ENCODE results near the gene SENP8. TPM values are rescaled to one million over a fixed set of nuclear protein-coding genes. Genes with fewer than 3 reads are reported as not detected.

The SENP8 gene
- total and polyA plus RNA-seq, 2 of the 13 experiments (the other 11 are each of a cell fraction or from before 2014, with no cell fraction given): 2.7 to 3.0 TPM

DNA sequence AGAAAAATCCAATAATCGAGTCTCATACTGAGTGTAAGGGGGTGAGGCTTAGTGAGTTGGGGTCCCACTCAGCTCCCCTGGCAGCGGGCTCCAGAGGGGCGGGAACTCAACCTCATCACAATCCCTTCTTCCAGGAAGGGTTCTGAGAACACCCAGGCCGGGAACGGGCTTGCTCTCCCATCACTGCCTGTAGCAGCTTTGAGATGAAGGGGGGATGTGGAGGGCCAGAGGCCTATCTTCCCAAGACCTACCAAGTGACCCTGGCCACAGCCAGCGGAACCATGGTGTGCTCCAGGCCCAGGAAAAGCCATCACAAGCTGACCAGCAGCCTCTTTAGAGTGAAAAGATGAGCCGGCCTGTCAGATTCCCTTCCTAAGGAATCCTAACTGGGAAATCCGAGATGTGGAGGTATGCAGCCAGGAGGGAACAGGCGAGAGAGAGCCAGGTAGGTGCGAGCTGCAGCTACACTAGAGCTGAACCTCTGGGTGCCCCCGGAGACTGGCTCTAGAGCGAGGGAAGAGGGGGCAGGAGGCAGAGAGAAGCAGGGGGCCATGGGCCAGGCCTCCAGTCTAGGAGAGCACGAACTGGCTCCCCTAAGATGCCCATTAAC is 60.9 kb downstream of the SENP8 start:
- FAIRE-seq (no peak), DNase-seq (ENCODE audit: low spot score) (no peak), ATAC-seq (no peak)
- 72% methylated on average over 13 of the region's 13 CpGs for WGBS (ENCODE audit: low lambda C conversion rate)
- no peaks in the 10 kb centered on the region for H3K36me3 ChIP-seq (replicated peaks in 1 of 2; ENCODE audit: control insufficient read depth in 1 of 2, insufficient read depth in 2 of 2, low read length in 2 of 2)
- H3K4me3 ChIP-seq (replicated peaks in 1 of 3; ENCODE audit: insufficient read depth in 1 of 3, low read depth in 2 of 3, low read length in 3 of 3): no peak overlapping the region
- H3K79me2 ChIP-seq (ENCODE audit: insufficient read depth, low read length): no peaks in the 10 kb centered on the region
- ChIA-PET POLR2A (no interaction called here), CTCF (ENCODE audit: low intra/inter-chr PET ratio, low total read pairs) (no interaction called here)
- H2AFZ ChIP-seq (ENCODE audit: low read length): no peak overlapping the region
- intact Hi-C loops (cut with micrococcal nuclease; ENCODE audit: unreplicated experiment) (no loop called here), in situ Hi-C loops (cut with HindIII; ENCODE audit: extremely low pct_ligation_motif_present, low pct_unique_long_range_greater_than_20kb) (no loop called here)
- peaks cover 2 to 43% of the 10 kb centered on the region in 2 experiments; a peak in 4 of 5 replicates for H3K27me3 ChIP-seq (ENCODE audit: control insufficient read depth in 1 of 2, insufficient read depth in 2 of 2, low read length in 2 of 2)
- peak overlapping the region; percentile 73; the same call in 1 of the 2 replicates for H3K4me2 ChIP-seq (ENCODE audit: low read depth, low read length)
- BruUV-seq (replicated peaks): no TSS peak
- no peaks in the 10 kb centered on the region for H3K9me3 ChIP-seq (ENCODE audit: low read length)
- peaks cover 55% of the 10 kb centered on the region for H3K4me1 ChIP-seq (ENCODE audit: insufficient read depth, low read length)
- no peaks in the 10 kb centered on the region for H4K20me1 ChIP-seq (ENCODE audit: insufficient read depth, low read length)
- H3K27ac ChIP-seq (ENCODE audit: extremely low read length, insufficient read depth, low read length): no peak overlapping the region
- no peak overlapping the region for H3K9ac ChIP-seq (ENCODE audit: insufficient read depth, low read depth, low read length)
- TF ChIP-seq ZNF296 (CRISPR knock-in tag; conservative IDR thresholded peaks at IDR 0.05) (no peak), ZNF235 (CRISPR knock-in tag; IDR thresholded peaks at IDR 0.05; ENCODE audit: borderline replicate concordance) (no peak), ZNF225 (CRISPR knock-in tag; IDR thresholded peaks at IDR 0.05) (no peak), ONECUT2 (CRISPR knock-in tag; IDR thresholded peaks at IDR 0.05) (no peak), YEATS2 (CRISPR knock-in tag; IDR thresholded peaks at IDR 0.05; ENCODE audit: borderline replicate concordance) (no peak), CBX2 (IDR thresholded peaks at IDR 0.05; ENCODE audit: low read depth, low read length) (no peak), CBX2 (CRISPR knock-in tag; IDR thresholded peaks at IDR 0.05; ENCODE audit: low read depth) (no peak), PITX1 (CRISPR knock-in tag; IDR thresholded peaks at IDR 0.05) (no peak), ZNF713 (CRISPR knock-in tag; IDR thresholded peaks at IDR 0.05) (no peak)
- TF ChIP-seq, protein P1, sequence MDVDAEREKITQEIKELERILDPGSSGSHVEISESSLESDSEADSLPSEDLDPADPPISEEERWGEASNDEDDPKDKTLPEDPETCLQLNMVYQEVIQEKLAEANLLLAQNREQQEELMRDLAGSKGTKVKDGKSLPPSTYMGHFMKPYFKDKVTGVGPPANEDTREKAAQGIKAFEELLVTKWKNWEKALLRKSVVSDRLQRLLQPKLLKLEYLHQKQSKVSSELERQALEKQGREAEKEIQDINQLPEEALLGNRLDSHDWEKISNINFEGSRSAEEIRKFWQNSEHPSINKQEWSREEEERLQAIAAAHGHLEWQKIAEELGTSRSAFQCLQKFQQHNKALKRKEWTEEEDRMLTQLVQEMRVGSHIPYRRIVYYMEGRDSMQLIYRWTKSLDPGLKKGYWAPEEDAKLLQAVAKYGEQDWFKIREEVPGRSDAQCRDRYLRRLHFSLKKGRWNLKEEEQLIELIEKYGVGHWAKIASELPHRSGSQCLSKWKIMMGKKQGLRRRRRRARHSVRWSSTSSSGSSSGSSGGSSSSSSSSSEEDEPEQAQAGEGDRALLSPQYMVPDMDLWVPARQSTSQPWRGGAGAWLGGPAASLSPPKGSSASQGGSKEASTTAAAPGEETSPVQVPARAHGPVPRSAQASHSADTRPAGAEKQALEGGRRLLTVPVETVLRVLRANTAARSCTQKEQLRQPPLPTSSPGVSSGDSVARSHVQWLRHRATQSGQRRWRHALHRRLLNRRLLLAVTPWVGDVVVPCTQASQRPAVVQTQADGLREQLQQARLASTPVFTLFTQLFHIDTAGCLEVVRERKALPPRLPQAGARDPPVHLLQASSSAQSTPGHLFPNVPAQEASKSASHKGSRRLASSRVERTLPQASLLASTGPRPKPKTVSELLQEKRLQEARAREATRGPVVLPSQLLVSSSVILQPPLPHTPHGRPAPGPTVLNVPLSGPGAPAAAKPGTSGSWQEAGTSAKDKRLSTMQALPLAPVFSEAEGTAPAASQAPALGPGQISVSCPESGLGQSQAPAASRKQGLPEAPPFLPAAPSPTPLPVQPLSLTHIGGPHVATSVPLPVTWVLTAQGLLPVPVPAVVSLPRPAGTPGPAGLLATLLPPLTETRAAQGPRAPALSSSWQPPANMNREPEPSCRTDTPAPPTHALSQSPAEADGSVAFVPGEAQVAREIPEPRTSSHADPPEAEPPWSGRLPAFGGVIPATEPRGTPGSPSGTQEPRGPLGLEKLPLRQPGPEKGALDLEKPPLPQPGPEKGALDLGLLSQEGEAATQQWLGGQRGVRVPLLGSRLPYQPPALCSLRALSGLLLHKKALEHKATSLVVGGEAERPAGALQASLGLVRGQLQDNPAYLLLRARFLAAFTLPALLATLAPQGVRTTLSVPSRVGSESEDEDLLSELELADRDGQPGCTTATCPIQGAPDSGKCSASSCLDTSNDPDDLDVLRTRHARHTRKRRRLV (CRISPR knock-in tag; IDR thresholded peaks at IDR 0.05): no peak
- TF ChIP-seq, protein P2, sequence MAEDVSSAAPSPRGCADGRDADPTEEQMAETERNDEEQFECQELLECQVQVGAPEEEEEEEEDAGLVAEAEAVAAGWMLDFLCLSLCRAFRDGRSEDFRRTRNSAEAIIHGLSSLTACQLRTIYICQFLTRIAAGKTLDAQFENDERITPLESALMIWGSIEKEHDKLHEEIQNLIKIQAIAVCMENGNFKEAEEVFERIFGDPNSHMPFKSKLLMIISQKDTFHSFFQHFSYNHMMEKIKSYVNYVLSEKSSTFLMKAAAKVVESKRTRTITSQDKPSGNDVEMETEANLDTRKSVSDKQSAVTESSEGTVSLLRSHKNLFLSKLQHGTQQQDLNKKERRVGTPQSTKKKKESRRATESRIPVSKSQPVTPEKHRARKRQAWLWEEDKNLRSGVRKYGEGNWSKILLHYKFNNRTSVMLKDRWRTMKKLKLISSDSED (CRISPR knock-in tag; IDR thresholded peaks at IDR 0.05): no peak
- TF ChIP-seq, protein P3, sequence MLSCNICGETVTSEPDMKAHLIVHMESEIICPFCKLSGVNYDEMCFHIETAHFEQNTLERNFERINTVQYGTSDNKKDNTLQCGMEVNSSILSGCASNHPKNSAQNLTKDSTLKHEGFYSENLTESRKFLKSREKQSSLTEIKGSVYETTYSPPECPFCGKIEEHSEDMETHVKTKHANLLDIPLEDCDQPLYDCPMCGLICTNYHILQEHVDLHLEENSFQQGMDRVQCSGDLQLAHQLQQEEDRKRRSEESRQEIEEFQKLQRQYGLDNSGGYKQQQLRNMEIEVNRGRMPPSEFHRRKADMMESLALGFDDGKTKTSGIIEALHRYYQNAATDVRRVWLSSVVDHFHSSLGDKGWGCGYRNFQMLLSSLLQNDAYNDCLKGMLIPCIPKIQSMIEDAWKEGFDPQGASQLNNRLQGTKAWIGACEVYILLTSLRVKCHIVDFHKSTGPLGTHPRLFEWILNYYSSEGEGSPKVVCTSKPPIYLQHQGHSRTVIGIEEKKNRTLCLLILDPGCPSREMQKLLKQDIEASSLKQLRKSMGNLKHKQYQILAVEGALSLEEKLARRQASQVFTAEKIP (CRISPR knock-in tag; IDR thresholded peaks at IDR 0.05; ENCODE audit: borderline replicate concordance): no peak
- TF ChIP-seq, protein P4, sequence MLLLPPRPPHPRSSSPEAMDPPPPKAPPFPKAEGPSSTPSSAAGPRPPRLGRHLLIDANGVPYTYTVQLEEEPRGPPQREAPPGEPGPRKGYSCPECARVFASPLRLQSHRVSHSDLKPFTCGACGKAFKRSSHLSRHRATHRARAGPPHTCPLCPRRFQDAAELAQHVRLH (CRISPR knock-in tag; IDR thresholded peaks at IDR 0.05; ENCODE audit: borderline replicate concordance, low read depth): no peak
- TF ChIP-seq, protein P5, sequence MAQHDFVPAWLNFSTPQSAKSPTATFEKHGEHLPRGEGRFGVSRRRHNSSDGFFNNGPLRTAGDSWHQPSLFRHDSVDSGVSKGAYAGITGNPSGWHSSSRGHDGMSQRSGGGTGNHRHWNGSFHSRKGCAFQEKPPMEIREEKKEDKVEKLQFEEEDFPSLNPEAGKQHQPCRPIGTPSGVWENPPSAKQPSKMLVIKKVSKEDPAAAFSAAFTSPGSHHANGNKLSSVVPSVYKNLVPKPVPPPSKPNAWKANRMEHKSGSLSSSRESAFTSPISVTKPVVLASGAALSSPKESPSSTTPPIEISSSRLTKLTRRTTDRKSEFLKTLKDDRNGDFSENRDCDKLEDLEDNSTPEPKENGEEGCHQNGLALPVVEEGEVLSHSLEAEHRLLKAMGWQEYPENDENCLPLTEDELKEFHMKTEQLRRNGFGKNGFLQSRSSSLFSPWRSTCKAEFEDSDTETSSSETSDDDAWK (CRISPR knock-in tag; IDR thresholded peaks at IDR 0.05): no peak

All from HepG2 (cell line).